HepG2 (cell line): ENCODE results near the gene HTRA2. TPM values are rescaled to one million over a fixed set of nuclear protein-coding genes. Genes with fewer than 3 reads are reported as not detected.

Experiments used
- FOXK1 ChIP-seq: sonication (generic); formaldehyde crosslinking; IDR thresholded peaks from 2 replicates; pipeline ENCODE4 v1.4.0; 2020; ENCODE audit warnings: low read depth, missing genetic modification reagents, borderline replicate concordance
- GLI4 ChIP-seq: sonication (generic); formaldehyde crosslinking; IDR thresholded peaks from 2 replicates; pipeline ENCODE4 v1.5.1; 2020; ENCODE audit warnings: missing genetic modification reagents, mild to moderate bottlenecking, moderate library complexity, borderline replicate concordance
- REPIN1 ChIP-seq: sonication (generic); formaldehyde crosslinking; IDR thresholded peaks from 2 replicates; pipeline ENCODE4 v1.8.0; 2022; ENCODE audit warnings: missing genetic modification reagents, low read depth, mild to moderate bottlenecking, borderline replicate concordance
- SIN3B ChIP-seq: fragments of 150-350 bp; IDR thresholded peaks from 2 replicates; pipeline ENCODE4 v1.6.1; 2014; ENCODE audit warnings: low read length
- ZBTB42 ChIP-seq: sonication (generic); formaldehyde crosslinking; IDR thresholded peaks from 2 replicates; pipeline ENCODE4 v1.5.0; 2020; ENCODE audit warnings: mild to moderate bottlenecking, missing genetic modification reagents
- ZNF878 ChIP-seq: sonication (generic); formaldehyde crosslinking; IDR thresholded peaks from 2 replicates; pipeline ENCODE4 v1.8.1; 2023; ENCODE audit warnings: mild to moderate bottlenecking, missing genetic modification reagents, moderate library complexity
- polyA plus RNA-seq, 8 experiments: library from polyadenylated mRNA; depleted of rRNA in 3 of 8; stranded (reverse) in 7 of 8; unstranded in 1 of 8; fragments of >200 nt; fragmentation: Illumina TruSeq in 4 of 8; extraction: Trizol in 4 of 8; gene quantifications; 2 replicates each; pipeline versions ENCODE4 v1.2.1 to v1.2.3, GENCODE V29; 2011 to 2016; ENCODE audit warnings: low read depth in 4 of 8, missing spikeins in 1 of 8, mixed read lengths in 1 of 8; ENCODE audit not compliant: insufficient read depth in 1 of 8
- total RNA-seq, 5 experiments: library from RNA; depleted of rRNA; stranded (reverse); fragments of >200 nt; fragmentation: Illumina TruSeq; extraction: Trizol; gene quantifications; 2 replicates each; pipeline ENCODE4 v1.2.3, GENCODE V29; 2016; ENCODE audit warnings: low read depth in 1 of 5
- TF ChIP-seq, protein P1 (sequence below), 2 experiments: fragments of 450-650 bp in 1 of 2; sonication (generic) in 1 of 2; formaldehyde crosslinking; IDR thresholded peaks; 2 replicates each; pipeline versions ENCODE4 v1.5.0 to v1.8.0; 2020 to 2022; ENCODE audit warnings: mild to moderate bottlenecking in 1 of 2, missing genetic modification reagents in 1 of 2
- TF ChIP-seq, protein P2 (sequence below): sonication (generic); formaldehyde crosslinking; IDR thresholded peaks from 2 replicates; pipeline ENCODE4 v1.5.1; 2020; ENCODE audit warnings: missing genetic modification reagents, mild to moderate bottlenecking, borderline replicate concordance
- TF ChIP-seq, protein P3 (sequence below): sonication (generic); formaldehyde crosslinking; IDR thresholded peaks from one replicate; pipeline ENCODE4 v1.5.1; 2020; ENCODE audit warnings: mild to moderate bottlenecking, missing genetic modification reagents; ENCODE audit errors: not compliant biosample characterization
- TF ChIP-seq, protein P4 (sequence below): sonication (generic); formaldehyde crosslinking; IDR thresholded peaks from 2 replicates; pipeline ENCODE4 v1.8.0; 2022; ENCODE audit warnings: mild to moderate bottlenecking, missing genetic modification reagents
- TF ChIP-seq, protein P5 (sequence below): sonication (generic); formaldehyde crosslinking; IDR thresholded peaks from 2 replicates; pipeline ENCODE4 v1.8.0; 2022; ENCODE audit warnings: mild to moderate bottlenecking, missing genetic modification reagents, moderate library complexity

The HTRA2 gene
- total and polyA plus RNA-seq, 2 of the 13 experiments (the other 11 are each of a cell fraction or from before 2014, with no cell fraction given): 47.7 to 50.3 TPM

DNA sequence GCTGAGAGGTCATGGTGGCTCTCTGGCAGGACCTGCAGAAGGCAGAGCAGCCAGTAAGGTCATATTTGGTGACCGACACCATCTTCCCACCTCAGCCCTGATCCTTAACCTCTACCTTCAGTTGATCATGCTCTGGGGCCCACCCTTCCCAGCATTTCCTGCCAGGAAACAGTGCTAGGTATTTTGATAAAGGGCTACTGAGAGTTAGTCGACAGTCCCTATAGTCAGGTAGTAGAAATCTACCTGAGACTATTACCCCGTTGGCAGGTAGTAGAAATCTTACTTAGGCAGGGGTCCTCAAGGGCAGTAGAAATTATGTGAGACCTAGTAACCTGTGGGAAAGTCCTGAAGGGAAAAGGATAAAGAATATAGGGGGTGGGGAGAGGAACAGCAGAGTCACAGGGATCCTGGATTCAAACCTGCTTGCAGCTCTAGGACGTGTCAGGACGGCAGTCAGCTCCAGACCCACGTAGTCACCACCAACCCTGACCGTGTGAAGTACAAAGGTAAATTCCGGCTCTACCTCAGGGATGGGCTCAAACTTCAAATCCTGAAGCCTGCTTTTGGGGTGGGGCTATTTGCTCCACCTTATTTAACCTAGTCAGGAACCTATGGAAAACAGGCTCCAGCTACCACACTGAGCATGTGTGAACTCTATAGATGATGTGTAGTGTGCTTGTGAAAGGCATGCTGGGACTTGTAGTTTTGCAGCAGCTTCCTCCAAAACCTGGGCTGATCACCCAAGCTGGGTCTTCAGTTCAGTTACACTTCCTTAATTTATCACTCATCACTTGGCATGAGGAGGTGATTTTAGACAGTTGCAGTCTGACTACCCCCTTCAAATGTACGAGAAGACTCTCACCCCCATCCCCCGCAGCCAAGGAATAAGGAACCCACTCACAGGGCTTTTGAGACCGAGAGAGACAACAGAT is 3.8 kb upstream of the HTRA2 start, which contains the start of gene DQX1 (continued):
- TF ChIP-seq SIN3B (no peak), GLI4 (0 out of 2 replicates have a peak, but pooled peaks have one; percentile 71), ZNF878 (CRISPR knock-in tag) (peak; percentile 52; the same call in 1 of the 2 replicates), FOXK1 (CRISPR knock-in tag) (peak; percentile 72; the same call in 1 of the 2 replicates), REPIN1 (no peak), ZBTB42 (CRISPR knock-in tag) (peak; percentile 86; the same call in 1 of the 2 replicates)
- TF ChIP-seq, protein P1, sequence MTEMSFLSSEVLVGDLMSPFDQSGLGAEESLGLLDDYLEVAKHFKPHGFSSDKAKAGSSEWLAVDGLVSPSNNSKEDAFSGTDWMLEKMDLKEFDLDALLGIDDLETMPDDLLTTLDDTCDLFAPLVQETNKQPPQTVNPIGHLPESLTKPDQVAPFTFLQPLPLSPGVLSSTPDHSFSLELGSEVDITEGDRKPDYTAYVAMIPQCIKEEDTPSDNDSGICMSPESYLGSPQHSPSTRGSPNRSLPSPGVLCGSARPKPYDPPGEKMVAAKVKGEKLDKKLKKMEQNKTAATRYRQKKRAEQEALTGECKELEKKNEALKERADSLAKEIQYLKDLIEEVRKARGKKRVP (CRISPR knock-in tag; IDR thresholded peaks at IDR 0.05): no peak; a peak in 1 of 4 replicates
- TF ChIP-seq, protein P2, sequence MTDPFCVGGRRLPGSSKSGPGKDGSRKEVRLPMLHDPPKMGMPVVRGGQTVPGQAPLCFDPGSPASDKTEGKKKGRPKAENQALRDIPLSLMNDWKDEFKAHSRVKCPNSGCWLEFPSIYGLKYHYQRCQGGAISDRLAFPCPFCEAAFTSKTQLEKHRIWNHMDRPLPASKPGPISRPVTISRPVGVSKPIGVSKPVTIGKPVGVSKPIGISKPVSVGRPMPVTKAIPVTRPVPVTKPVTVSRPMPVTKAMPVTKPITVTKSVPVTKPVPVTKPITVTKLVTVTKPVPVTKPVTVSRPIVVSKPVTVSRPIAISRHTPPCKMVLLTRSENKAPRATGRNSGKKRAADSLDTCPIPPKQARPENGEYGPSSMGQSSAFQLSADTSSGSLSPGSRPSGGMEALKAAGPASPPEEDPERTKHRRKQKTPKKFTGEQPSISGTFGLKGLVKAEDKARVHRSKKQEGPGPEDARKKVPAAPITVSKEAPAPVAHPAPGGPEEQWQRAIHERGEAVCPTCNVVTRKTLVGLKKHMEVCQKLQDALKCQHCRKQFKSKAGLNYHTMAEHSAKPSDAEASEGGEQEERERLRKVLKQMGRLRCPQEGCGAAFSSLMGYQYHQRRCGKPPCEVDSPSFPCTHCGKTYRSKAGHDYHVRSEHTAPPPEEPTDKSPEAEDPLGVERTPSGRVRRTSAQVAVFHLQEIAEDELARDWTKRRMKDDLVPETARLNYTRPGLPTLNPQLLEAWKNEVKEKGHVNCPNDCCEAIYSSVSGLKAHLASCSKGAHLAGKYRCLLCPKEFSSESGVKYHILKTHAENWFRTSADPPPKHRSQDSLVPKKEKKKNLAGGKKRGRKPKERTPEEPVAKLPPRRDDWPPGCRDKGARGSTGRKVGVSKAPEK: no peak
- TF ChIP-seq, protein P3, sequence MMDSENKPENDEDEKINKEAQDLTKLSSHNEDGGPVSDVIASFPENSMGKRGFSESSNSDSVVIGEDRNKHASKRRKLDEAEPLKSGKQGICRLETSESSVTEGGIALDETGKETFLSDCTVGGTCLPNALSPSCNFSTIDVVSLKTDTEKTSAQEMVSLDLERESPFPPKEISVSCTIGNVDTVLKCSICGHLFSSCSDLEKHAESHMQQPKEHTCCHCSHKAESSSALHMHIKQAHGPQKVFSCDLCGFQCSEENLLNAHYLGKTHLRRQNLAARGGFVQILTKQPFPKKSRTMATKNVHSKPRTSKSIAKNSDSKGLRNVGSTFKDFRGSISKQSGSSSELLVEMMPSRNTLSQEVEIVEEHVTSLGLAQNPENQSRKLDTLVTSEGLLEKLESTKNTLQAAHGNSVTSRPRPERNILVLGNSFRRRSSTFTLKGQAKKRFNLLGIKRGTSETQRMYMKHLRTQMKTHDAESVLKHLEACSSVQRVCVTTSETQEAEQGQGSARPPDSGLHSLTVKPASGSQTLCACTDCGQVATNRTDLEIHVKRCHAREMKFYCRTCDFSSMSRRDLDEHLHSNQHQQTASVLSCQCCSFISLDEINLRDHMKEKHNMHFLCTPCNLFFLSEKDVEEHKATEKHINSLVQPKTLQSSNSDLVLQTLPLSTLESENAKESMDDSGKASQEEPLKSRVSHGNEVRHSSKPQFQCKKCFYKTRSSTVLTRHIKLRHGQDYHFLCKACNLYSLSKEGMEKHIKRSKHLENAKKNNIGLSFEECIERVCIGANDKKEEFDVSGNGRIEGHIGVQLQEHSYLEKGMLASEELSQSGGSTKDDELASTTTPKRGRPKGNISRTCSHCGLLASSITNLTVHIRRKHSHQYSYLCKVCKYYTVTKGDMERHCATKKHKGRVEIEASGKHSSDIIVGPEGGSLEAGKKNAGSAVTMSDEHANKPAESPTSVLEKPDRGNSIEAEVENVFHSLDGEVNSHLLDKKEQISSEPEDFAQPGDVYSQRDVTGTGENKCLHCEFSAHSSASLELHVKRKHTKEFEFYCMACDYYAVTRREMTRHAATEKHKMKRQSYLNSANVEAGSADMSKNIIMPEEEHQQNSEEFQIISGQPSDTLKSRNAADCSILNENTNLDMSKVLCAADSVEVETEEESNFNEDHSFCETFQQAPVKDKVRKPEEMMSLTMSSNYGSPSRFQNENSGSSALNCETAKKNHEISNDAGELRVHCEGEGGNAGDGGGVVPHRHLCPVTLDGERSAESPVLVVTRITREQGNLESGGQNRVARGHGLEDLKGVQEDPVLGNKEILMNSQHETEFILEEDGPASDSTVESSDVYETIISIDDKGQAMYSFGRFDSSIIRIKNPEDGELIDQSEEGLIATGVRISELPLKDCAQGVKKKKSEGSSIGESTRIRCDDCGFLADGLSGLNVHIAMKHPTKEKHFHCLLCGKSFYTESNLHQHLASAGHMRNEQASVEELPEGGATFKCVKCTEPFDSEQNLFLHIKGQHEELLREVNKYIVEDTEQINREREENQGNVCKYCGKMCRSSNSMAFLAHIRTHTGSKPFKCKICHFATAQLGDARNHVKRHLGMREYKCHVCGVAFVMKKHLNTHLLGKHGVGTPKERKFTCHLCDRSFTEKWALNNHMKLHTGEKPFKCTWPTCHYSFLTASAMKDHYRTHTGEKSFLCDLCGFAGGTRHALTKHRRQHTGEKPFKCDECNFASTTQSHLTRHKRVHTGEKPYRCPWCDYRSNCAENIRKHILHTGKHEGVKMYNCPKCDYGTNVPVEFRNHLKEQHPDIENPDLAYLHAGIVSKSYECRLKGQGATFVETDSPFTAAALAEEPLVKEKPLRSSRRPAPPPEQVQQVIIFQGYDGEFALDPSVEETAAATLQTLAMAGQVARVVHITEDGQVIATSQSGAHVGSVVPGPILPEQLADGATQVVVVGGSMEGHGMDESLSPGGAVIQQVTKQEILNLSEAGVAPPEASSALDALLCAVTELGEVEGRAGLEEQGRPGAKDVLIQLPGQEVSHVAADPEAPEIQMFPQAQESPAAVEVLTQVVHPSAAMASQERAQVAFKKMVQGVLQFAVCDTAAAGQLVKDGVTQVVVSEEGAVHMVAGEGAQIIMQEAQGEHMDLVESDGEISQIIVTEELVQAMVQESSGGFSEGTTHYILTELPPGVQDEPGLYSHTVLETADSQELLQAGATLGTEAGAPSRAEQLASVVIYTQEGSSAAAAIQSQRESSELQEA (CRISPR knock-in tag): peak; percentile 35
- TF ChIP-seq, protein P4, sequence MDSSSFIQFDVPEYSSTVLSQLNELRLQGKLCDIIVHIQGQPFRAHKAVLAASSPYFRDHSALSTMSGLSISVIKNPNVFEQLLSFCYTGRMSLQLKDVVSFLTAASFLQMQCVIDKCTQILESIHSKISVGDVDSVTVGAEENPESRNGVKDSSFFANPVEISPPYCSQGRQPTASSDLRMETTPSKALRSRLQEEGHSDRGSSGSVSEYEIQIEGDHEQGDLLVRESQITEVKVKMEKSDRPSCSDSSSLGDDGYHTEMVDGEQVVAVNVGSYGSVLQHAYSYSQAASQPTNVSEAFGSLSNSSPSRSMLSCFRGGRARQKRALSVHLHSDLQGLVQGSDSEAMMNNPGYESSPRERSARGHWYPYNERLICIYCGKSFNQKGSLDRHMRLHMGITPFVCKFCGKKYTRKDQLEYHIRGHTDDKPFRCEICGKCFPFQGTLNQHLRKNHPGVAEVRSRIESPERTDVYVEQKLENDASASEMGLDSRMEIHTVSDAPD: no peak
- TF ChIP-seq, protein P5, sequence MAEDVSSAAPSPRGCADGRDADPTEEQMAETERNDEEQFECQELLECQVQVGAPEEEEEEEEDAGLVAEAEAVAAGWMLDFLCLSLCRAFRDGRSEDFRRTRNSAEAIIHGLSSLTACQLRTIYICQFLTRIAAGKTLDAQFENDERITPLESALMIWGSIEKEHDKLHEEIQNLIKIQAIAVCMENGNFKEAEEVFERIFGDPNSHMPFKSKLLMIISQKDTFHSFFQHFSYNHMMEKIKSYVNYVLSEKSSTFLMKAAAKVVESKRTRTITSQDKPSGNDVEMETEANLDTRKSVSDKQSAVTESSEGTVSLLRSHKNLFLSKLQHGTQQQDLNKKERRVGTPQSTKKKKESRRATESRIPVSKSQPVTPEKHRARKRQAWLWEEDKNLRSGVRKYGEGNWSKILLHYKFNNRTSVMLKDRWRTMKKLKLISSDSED (CRISPR knock-in tag): no peak
